ENCODE data around the gene PRMT7. TPM values are rescaled to one million over a fixed set of nuclear protein-coding genes. Genes with fewer than 3 reads are reported as not detected.

Gene PRMT7
- total RNA-seq, 4 donors from 2014 or later: 74.1 to 91.5 (median 78.0) TPM

- Histone ChIP-seq H3K4me3 (no peak overlapping the region), H3K27ac (no peak overlapping the region), H3K4me1 (no peaks in the 10 kb centered on the region), H3K9me3 (no peaks in the 10 kb centered on the region), H3K27me3 (no peaks in the 10 kb centered on the region), H3K36me3 (no peaks in the 10 kb centered on the region)
- TF ChIP-seq EP300 (IDR thresholded peaks at IDR 0.05) (no peak), POLR2A (IDR thresholded peaks at IDR 0.05) (no peak), CTCF (IDR thresholded peaks at IDR 0.05) (no peak)
- no peak for DNase-seq (ENCODE audit: low spot score in 2 of 2)
- 89 to 91% methylated on average over 4 of the region's 4 CpGs for WGBS, 2 donors
Observed at GRCh38 chr16:68383858-68384257, 73.0 kb downstream of the PRMT7 start.

- Histone ChIP-seq H3K27ac (no peak overlapping the region), H3K4me1 (no peaks in the 10 kb centered on the region), H3K36me3 (no peaks in the 10 kb centered on the region), H3K9me3 (no peaks in the 10 kb centered on the region), H3K27me3 (no peaks in the 10 kb centered on the region), H3K4me3 (no peak overlapping the region)
- no peak for TF ChIP-seq POLR2A (IDR thresholded peaks at IDR 0.05)
- TF ChIP-seq EP300 (IDR thresholded peaks at IDR 0.05): no peak
- no peak for TF ChIP-seq CTCF (IDR thresholded peaks at IDR 0.05)
- DNase-seq (ENCODE audit: low spot score in 2 of 2): no peak
- WGBS, 2 donors: 57 to 69% methylated on average over 7 of the region's 7 CpGs
Observed at GRCh38 chr16:68384288-68385161, 73.7 kb downstream of the PRMT7 start.

- Histone ChIP-seq H3K27ac (no peak overlapping the region), H3K27me3 (no peaks in the 10 kb centered on the region), H3K36me3 (no peaks in the 10 kb centered on the region), H3K4me1 (no peaks in the 10 kb centered on the region), H3K9me3 (no peaks in the 10 kb centered on the region), H3K4me3 (no peak overlapping the region)
- TF ChIP-seq CTCF (IDR thresholded peaks at IDR 0.05): no peak
- TF ChIP-seq POLR2A (IDR thresholded peaks at IDR 0.05): no peak
- no peak for TF ChIP-seq EP300 (IDR thresholded peaks at IDR 0.05)
- no peak for DNase-seq (ENCODE audit: low spot score in 2 of 2)
- 69 to 75% methylated on average over 6 of the region's 6 CpGs for WGBS, 2 donors
Observed at GRCh38 chr16:68385371-68385770, 74.6 kb downstream of the PRMT7 start.

GRCh38 chr16:68386628-68387027 is 75.8 kb downstream of the PRMT7 start:
- WGBS, 2 donors: 78 to 89% methylated on average over 14 of the region's 14 CpGs
- TF ChIP-seq POLR2A (IDR thresholded peaks at IDR 0.05): no peak
- TF ChIP-seq CTCF (IDR thresholded peaks at IDR 0.05): no peak
- TF ChIP-seq EP300 (IDR thresholded peaks at IDR 0.05): no peak
- no peaks in the 10 kb centered on the region for H3K4me1 ChIP-seq
- H3K36me3 ChIP-seq: no peaks in the 10 kb centered on the region
- H3K9me3 ChIP-seq: no peaks in the 10 kb centered on the region
- peak overlapping the region in 1 of 4 donors; percentile 63 for H3K27ac ChIP-seq
- peak overlapping the region in 1 of 4 donors; percentile 18 for H3K4me3 ChIP-seq
- no peak for DNase-seq (ENCODE audit: low spot score in 2 of 2)
- no peaks in the 10 kb centered on the region for H3K27me3 ChIP-seq

GRCh38 chr16:68387301-68387700 is 76.5 kb downstream of the PRMT7 start:
- no peaks in the 10 kb centered on the region for H3K9me3 ChIP-seq
- H3K27me3 ChIP-seq: no peaks in the 10 kb centered on the region
- WGBS, 2 donors: 73 to 77% methylated on average over 9 of the region's 9 CpGs
- no peak for TF ChIP-seq CTCF (IDR thresholded peaks at IDR 0.05)
- no peak for TF ChIP-seq EP300 (IDR thresholded peaks at IDR 0.05)
- no peak for TF ChIP-seq POLR2A (IDR thresholded peaks at IDR 0.05)
- no peak for DNase-seq (ENCODE audit: low spot score in 2 of 2)
- peak overlapping the region in 1 of 4 donors; percentile 63 for H3K27ac ChIP-seq
- no peak overlapping the region for H3K4me3 ChIP-seq
- no peaks in the 10 kb centered on the region for H3K36me3 ChIP-seq
- no peaks in the 10 kb centered on the region for H3K4me1 ChIP-seq
